ENCODE measurements around the gene PXYLP1.

DNA sequence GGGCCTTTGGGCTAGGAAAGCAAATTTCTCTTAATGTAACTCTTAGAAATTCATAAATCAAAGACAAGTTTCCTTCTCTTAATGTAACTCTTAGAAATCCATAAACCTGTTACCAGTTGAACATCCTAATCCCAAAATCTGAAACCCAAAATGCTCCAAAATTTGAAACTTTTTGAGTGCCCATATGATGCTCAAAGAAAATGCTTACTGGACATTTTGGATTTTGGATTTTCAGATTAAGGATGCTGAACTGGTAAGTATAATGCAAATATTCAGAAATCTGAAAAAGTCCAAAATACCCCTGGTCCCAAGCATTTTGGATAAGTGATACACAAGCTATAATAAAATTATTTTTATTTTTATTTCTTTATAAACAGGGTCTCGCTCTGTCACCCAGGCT, 85.2 kb downstream of the PXYLP1 start:
- TF ChIP-seq, protein P1, sequence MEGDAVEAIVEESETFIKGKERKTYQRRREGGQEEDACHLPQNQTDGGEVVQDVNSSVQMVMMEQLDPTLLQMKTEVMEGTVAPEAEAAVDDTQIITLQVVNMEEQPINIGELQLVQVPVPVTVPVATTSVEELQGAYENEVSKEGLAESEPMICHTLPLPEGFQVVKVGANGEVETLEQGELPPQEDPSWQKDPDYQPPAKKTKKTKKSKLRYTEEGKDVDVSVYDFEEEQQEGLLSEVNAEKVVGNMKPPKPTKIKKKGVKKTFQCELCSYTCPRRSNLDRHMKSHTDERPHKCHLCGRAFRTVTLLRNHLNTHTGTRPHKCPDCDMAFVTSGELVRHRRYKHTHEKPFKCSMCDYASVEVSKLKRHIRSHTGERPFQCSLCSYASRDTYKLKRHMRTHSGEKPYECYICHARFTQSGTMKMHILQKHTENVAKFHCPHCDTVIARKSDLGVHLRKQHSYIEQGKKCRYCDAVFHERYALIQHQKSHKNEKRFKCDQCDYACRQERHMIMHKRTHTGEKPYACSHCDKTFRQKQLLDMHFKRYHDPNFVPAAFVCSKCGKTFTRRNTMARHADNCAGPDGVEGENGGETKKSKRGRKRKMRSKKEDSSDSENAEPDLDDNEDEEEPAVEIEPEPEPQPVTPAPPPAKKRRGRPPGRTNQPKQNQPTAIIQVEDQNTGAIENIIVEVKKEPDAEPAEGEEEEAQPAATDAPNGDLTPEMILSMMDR (IDR thresholded peaks at IDR 0.05; ENCODE audit: poor library complexity) = no peak
- TF ChIP-seq EZH2phosphoT487 (IDR thresholded peaks at IDR 0.05; ENCODE audit: low read depth, severe bottlenecking, unreplicated experiment) (no peak), EZH2 (IDR thresholded peaks at IDR 0.05; ENCODE audit: borderline replicate concordance) (no peak)

Measured in hepatocyte (in vitro differentiated cells).